Stimulated activated CD4-positive, alpha-beta T cell treated with anti-CD3 and anti-CD28 coated beads, Interleukin-15, amount 100 ng/mL, for 24 hours (primary cell): ENCODE data around the gene ZGLP1.

Experiments
- DNase-seq: peaks from one replicate; pipeline ENCODE4 v3.0.0-alpha.2; 2020

ZGLP1 gene

DNA sequence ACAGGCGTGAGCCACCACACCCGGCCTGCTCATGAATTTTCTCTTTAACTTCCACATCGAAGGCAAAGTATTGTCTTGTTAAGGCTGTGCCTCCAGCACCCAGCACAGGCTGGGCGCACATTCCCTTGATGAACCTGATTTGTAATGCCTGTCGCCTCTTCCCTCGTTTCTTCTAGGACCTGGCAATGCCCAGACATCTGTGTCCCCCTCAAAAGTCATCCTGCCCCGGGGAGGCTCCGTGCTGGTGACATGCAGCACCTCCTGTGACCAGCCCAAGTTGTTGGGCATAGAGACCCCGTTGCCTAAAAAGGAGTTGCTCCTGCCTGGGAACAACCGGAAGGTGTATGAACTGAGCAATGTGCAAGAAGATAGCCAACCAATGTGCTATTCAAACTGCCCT lies 35.0 kb downstream of the ZGLP1 start:
- DNase-seq: no peak

- DNase-seq: peak; percentile 44
Measured at GRCh38 chr19:10271543-10272086, 38.0 kb downstream of the ZGLP1 start.

DNA sequence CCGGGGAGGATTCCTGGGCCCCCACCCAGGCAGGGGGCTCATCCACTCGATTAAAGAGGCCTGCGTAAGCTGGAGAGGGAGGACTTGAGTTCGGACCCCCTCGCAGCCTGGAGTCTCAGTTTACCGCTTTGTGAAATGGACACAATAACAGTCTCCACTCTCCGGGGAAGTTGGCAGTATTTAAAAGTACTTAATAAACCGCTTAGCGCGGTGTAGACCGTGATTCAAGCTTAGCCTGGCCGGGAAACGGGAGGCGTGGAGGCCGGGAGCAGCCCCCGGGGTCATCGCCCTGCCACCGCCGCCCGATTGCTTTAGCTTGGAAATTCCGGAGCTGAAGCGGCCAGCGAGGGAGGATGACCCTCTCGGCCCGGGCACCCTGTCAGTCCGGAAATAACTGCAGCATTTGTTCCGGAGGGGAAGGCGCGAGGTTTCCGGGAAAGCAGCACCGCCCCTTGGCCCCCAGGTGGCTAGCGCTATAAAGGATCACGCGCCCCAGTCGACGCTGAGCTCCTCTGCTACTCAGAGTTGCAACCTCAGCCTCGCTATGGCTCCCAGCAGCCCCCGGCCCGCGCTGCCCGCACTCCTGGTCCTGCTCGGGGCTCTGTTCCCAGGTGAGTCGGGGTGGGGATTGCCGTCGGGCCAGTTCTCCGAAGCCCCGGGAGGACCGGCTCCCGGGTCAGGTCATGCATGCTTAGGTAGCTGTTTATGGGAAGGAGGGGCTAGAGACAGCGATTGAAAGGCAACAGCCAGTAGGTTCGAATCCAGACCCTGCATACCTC lies 38.8 kb downstream of the ZGLP1 start, which contains the start of gene ICAM1:
Gene ICAM1, plus strand, starts transcription at position 505 of the 779 bp plus-strand sequence. Its CDS starts 40 bp downstream, at position 545.
- peak; percentile 85 for DNase-seq

- DNase-seq: peak; percentile 88
Measured at GRCh38 chr19:10270180-10270615, 39.4 kb downstream of the ZGLP1 start.

DNA sequence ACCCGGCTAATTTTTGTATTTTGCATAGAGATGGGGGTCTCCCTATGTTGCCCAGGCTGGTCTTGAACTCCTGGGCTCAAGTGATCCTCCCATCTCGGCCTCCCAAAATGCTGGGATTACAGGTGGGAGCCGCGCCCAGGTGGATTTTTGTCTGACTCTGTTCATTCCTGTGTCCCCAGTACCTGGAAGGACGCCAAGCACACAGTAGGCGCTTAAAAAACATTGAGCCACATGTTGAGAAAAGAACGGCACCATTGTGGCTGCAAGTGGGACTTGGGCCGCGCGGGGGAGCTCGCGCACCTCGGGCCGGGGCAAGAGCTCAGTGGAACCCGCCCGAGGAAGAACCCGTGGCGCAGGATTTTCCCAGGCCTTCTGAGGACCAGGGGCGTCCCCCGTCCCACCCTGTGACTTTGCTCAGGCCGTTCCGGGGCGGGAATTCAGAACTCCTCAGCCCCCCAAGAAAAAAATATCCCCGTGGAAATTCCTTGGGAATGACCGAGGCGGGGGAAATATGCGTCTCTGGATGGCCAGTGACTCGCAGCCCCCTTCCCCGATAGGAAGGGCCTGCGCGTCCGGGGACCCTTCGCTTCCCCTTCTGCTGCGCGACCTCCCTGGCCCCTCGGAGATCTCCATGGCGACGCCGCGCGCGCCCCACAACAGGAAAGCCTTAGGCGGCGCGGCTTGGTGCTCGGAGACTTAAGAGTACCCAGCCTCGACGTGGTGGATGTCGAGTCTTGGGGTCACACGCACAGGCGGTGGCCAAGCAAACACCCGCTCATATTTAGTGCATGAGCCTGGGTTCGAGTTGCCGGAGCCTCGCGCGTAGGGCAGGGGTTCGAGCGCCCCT lies 40.1 kb downstream of the ZGLP1 start:
- peak; percentile 92 for DNase-seq

GRCh38 chr19:10268071-10268470 lies 41.5 kb downstream of the ZGLP1 start:
- no peak for DNase-seq

GRCh38 chr19:10266706-10267105 lies 42.9 kb downstream of the ZGLP1 start:
- no peak for DNase-seq

GRCh38 chr19:10262771-10263170 lies 46.8 kb downstream of the ZGLP1 start:
- DNase-seq: no peak

DNA sequence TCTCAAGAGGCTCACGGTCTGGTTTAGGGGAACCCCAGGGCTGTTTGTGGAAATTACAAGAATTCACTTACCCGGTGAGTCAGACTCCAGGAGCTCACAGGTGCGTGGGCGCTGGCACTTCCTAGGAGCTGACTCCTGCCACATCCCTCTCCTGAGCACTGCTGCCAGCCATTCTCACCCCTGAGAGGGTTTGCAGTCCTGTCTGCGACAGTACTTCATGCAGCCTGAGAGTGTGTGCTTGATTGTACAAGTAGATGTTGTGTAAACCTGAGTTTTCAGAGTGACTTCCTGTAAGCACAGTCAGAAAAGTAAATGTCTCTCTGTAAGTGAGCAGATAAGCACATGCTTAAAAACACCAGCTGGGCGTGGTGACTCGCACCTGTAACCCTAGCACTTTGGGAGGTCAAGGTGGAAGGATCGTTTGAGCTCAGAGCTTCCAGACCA lies 49.5 kb downstream of the ZGLP1 start:
- peak; percentile 80 for DNase-seq

GRCh38 chr19:10259162-10259905 lies 50.3 kb downstream of the ZGLP1 start:
- DNase-seq: peak; percentile 97

- DNase-seq: no peak
Measured at GRCh38 chr19:10258080-10258710, 51.4 kb downstream of the ZGLP1 start.

GRCh38 chr19:10256970-10257615 lies 52.5 kb downstream of the ZGLP1 start:
- DNase-seq: no peak

GRCh38 chr19:10256551-10256950 lies 53.1 kb downstream of the ZGLP1 start:
- DNase-seq: no peak

GRCh38 chr19:10255358-10255757 lies 54.3 kb downstream of the ZGLP1 start:
- DNase-seq: no peak
